ENCODE results near the gene MTCH1.

MTCH1 gene

GRCh38 chr6:36929607-36930006 lies 56.4 kb downstream of the MTCH1 start:
- TF ChIP-seq EGR1 (IDR thresholded peaks at IDR 0.05) (no peak), ZBTB7A (IDR thresholded peaks at IDR 0.05; ENCODE audit: low read depth) (no peak), CEBPB (IDR thresholded peaks at IDR 0.05) (peak; percentile 56)

DNA sequence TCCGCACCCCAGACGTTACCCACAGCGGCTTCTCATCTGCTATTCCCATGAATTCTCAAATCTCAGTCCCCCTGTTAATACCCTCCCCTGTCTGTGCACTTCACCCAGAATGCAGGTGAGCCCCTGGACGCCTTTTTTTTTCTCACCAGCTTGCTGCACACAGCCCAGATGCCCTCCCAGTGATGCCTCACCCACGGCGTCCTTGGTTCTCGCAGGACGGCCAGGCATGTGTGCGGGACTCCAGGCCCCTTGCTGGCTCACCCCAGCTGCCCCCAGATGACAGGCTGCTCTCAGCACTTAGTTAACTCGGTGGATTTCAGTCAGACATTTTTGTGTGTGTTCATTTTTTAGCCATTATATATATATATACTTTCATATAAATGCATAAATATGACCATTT lies 56.8 kb downstream of the MTCH1 start:
- TF ChIP-seq FOXM1 (IDR thresholded peaks at IDR 0.05; ENCODE audit: borderline replicate concordance, low read depth) (no peak), TCF12 (IDR thresholded peaks at IDR 0.05; ENCODE audit: low read depth) (no peak)

- TF ChIP-seq, protein P1, sequence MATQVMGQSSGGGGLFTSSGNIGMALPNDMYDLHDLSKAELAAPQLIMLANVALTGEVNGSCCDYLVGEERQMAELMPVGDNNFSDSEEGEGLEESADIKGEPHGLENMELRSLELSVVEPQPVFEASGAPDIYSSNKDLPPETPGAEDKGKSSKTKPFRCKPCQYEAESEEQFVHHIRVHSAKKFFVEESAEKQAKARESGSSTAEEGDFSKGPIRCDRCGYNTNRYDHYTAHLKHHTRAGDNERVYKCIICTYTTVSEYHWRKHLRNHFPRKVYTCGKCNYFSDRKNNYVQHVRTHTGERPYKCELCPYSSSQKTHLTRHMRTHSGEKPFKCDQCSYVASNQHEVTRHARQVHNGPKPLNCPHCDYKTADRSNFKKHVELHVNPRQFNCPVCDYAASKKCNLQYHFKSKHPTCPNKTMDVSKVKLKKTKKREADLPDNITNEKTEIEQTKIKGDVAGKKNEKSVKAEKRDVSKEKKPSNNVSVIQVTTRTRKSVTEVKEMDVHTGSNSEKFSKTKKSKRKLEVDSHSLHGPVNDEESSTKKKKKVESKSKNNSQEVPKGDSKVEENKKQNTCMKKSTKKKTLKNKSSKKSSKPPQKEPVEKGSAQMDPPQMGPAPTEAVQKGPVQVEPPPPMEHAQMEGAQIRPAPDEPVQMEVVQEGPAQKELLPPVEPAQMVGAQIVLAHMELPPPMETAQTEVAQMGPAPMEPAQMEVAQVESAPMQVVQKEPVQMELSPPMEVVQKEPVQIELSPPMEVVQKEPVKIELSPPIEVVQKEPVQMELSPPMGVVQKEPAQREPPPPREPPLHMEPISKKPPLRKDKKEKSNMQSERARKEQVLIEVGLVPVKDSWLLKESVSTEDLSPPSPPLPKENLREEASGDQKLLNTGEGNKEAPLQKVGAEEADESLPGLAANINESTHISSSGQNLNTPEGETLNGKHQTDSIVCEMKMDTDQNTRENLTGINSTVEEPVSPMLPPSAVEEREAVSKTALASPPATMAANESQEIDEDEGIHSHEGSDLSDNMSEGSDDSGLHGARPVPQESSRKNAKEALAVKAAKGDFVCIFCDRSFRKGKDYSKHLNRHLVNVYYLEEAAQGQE (IDR thresholded peaks at IDR 0.05; ENCODE audit: low read depth) = no peak
- TF ChIP-seq TCF12 (IDR thresholded peaks at IDR 0.05; ENCODE audit: low read depth) (no peak), EGR1 (IDR thresholded peaks at IDR 0.05) (no peak), CREB1 (IDR thresholded peaks at IDR 0.05; ENCODE audit: low read depth) (no peak), FOXM1 (IDR thresholded peaks at IDR 0.05; ENCODE audit: borderline replicate concordance, low read depth) (no peak), TEAD4 (IDR thresholded peaks at IDR 0.05) (no peak), ZBTB7A (IDR thresholded peaks at IDR 0.05; ENCODE audit: low read depth) (no peak), TAF1 (IDR thresholded peaks at IDR 0.05; ENCODE audit: low read depth) (no peak), EP300 (IDR thresholded peaks at IDR 0.05; ENCODE audit: borderline replicate concordance) (no peak), USF1 (IDR thresholded peaks at IDR 0.05) (no peak), CEBPB (IDR thresholded peaks at IDR 0.05) (no peak), NFIC (IDR thresholded peaks at IDR 0.05) (no peak), YY1 (IDR thresholded peaks at IDR 0.05; ENCODE audit: low read depth) (no peak), RAD21 (IDR thresholded peaks at IDR 0.05; ENCODE audit: low read depth) (no peak)
Observed at GRCh38 chr6:36928547-36928918, 57.5 kb downstream of the MTCH1 start.

GRCh38 chr6:36927691-36928546 lies 58.1 kb downstream of the MTCH1 start:
- TF ChIP-seq EGR1 (IDR thresholded peaks at IDR 0.05) = no peak
- no peak for TF ChIP-seq CREB1 (IDR thresholded peaks at IDR 0.05; ENCODE audit: low read depth)
- no peak for TF ChIP-seq EP300 (IDR thresholded peaks at IDR 0.05; ENCODE audit: borderline replicate concordance)
- no peak for TF ChIP-seq RAD21 (IDR thresholded peaks at IDR 0.05; ENCODE audit: low read depth)
- TF ChIP-seq MAX (IDR thresholded peaks at IDR 0.05) = no peak
- no peak for TF ChIP-seq USF1 (IDR thresholded peaks at IDR 0.05)
- TF ChIP-seq TEAD4 (IDR thresholded peaks at IDR 0.05) = no peak
- no peak for TF ChIP-seq YY1 (IDR thresholded peaks at IDR 0.05; ENCODE audit: low read depth)
- TF ChIP-seq NFIC (IDR thresholded peaks at IDR 0.05) = no peak
- no peak for TF ChIP-seq TCF12 (IDR thresholded peaks at IDR 0.05; ENCODE audit: low read depth)
- no peak for TF ChIP-seq TAF1 (IDR thresholded peaks at IDR 0.05; ENCODE audit: low read depth)
- no peak for TF ChIP-seq ZBTB7A (IDR thresholded peaks at IDR 0.05; ENCODE audit: low read depth)
- TF ChIP-seq, protein P1 (IDR thresholded peaks at IDR 0.05; ENCODE audit: low read depth) = no peak
- TF ChIP-seq CEBPB (IDR thresholded peaks at IDR 0.05) = no peak
- no peak for TF ChIP-seq FOXM1 (IDR thresholded peaks at IDR 0.05; ENCODE audit: borderline replicate concordance, low read depth)

- TF ChIP-seq TCF12 (IDR thresholded peaks at IDR 0.05; ENCODE audit: low read depth) (no peak), ZBTB7A (IDR thresholded peaks at IDR 0.05; ENCODE audit: low read depth) (no peak), MAX (IDR thresholded peaks at IDR 0.05) (no peak), CREB1 (IDR thresholded peaks at IDR 0.05; ENCODE audit: low read depth) (no peak), TAF1 (IDR thresholded peaks at IDR 0.05; ENCODE audit: low read depth) (no peak), YY1 (IDR thresholded peaks at IDR 0.05; ENCODE audit: low read depth) (no peak), CEBPB (IDR thresholded peaks at IDR 0.05) (no peak), RAD21 (IDR thresholded peaks at IDR 0.05; ENCODE audit: low read depth) (no peak), TEAD4 (IDR thresholded peaks at IDR 0.05) (no peak), EP300 (IDR thresholded peaks at IDR 0.05; ENCODE audit: borderline replicate concordance) (no peak), FOXM1 (IDR thresholded peaks at IDR 0.05; ENCODE audit: borderline replicate concordance, low read depth) (no peak), EGR1 (IDR thresholded peaks at IDR 0.05) (no peak), USF1 (IDR thresholded peaks at IDR 0.05) (no peak), NFIC (IDR thresholded peaks at IDR 0.05) (no peak)
- TF ChIP-seq, protein P1 (IDR thresholded peaks at IDR 0.05; ENCODE audit: low read depth) = no peak
Observed at GRCh38 chr6:36926708-36927513, 59.1 kb downstream of the MTCH1 start.
